HG02610 (cell line): Measurements from ENCODE around the gene SNCAIP.

ENCODE experiments used
- ATAC-seq: cut with Tn5 transposase; IDR thresholded peaks from one replicate; pipeline ENCODE4 v1.9.1; 2021; ENCODE audit warnings: mild to moderate bottlenecking, moderate library complexity; ENCODE audit not compliant: unreplicated experiment

SNCAIP gene

DNA sequence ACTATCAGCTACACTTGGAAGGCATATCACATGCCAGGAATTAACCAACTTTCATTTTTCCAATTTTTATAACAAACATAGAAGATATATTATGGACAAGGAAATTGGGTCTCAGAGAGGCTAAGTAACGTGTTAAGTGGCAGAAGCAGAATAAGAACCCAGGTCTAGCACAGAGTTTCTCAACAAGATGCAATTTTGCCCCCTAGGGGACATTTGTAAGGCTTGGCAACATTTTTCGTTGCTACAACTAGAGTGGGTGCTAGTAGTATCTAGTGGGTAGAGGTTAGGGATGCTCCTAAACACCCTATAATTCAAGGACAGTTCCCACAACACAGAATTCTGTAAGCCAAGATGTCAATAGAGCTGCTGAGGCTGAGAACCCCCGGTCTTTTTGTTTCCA, 180.6 kb downstream of the SNCAIP start:
- ATAC-seq: no peak

- no peak for ATAC-seq
Observed at GRCh38 chr5:122493091-122494021, 181.3 kb downstream of the SNCAIP start.

DNA sequence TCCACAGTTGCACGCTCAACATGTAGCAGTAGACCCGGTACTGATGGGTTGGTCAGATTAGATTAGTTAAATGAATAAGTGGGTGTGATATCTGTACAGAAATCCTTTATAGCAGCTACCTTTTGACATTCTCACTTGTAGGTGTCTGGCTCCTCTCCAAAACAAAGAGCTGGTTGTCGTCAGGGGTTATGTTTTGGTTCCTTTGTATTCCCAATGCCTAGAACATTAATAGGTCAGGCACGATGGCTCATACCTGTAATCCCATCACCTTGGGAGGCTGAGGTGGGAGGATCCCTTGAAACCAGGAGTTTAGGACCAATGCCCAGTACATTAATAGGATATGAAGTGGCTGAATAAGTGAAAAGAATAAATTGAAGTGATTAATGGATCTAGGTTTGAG, 182.1 kb downstream of the SNCAIP start:
- no peak for ATAC-seq

- no peak for ATAC-seq
Observed at GRCh38 chr5:122498163-122498562, 186.1 kb downstream of the SNCAIP start.

GRCh38 chr5:122499585-122499984, 187.5 kb downstream of the SNCAIP start:
- ATAC-seq: no peak

GRCh38 chr5:122500245-122501088, 188.4 kb downstream of the SNCAIP start:
- ATAC-seq: peak; percentile 63

DNA sequence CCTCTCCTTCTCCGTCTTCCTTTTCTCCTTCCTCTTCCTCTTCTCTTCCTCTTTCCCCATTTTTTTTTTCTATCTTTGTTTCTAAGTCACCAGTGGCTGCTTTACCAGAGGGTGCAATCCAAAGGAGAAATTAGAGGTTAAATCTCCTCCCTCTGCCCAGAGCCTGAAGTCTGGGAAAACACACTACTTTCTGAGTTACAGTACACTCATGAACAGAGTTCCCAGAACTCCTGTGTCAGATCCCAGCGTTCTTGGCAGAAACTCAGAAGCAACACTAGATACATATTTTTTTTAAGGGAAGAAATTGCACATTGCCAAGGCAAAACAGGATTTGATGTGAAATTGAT, 189.0 kb downstream of the SNCAIP start:
- ATAC-seq: no peak

DNA sequence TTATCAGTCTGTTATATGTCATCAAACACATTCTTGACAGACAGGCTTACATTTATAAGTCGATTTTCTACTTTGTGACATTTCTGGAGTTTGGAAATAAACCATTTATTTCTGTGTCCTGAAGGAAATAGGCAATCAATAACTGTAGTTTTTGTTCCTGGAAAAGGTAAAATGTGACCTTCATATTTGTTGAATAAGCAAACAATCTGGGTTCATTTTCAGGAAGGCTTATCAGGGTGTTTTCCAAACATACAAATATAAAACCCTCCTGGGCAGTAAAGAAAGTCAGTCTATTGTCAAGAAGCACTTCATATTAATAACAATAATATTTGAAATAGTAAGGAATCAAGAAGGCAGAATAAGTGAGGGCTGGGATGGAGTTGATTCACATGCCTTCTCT, 195.0 kb downstream of the SNCAIP start:
- ATAC-seq: no peak

GRCh38 chr5:122507581-122507980, 195.5 kb downstream of the SNCAIP start:
- no peak for ATAC-seq

DNA sequence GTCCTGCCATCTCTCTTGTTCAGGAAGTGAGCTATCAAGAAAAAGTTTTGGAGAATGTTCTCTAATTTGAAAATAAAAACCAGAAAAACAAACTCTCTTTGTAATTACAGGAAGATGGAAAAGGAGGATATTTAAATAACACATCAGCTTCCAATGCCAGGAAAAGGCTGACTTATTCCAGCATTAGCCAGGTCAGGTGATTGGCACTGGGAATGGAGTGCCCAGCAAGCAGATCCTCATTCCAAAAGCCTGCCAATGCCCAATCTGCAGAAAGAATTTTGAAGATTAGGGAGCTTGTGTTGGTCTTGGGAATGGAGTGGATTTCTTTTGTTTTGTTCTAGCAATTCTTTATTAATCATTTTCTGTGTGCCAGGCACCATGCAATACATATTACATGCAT, 196.6 kb downstream of the SNCAIP start:
- no peak for ATAC-seq
